Cardiac muscle cell (in vitro differentiated cells and primary cell): ENCODE results near the gene TSPAN6. TPM values are rescaled to one million over a fixed set of nuclear protein-coding genes. Genes with fewer than 3 reads are reported as not detected.

Source experiments
- DNase-seq, 2 donors: peaks; one replicate each; pipeline versions ENCODE4 v3.0.0 to v3.0.0-alpha.2; 2010 to 2017; ENCODE audit warnings: low read depth in 1 of 2, low spot score in 1 of 2
- H3K27ac ChIP-seq: fragments of 200-600 bp; sonication (generic); 2 replicates; pipeline ENCODE4 v1.5.1; 2016
- H3K27me3 ChIP-seq: fragments of 200-600 bp; sonication (generic); 2 replicates; pipeline ENCODE4 v1.6.0; 2016; ENCODE audit warnings: control low read depth
- H3K36me3 ChIP-seq: fragments of 200-600 bp; sonication (generic); 2 replicates; pipeline ENCODE4 v1.5.1; 2016; ENCODE audit warnings: control low read depth
- H3K4me1 ChIP-seq: fragments of 200-600 bp; sonication (generic); 2 replicates; pipeline ENCODE4 v1.8.1; 2017; ENCODE audit warnings: low read depth, mild to moderate bottlenecking, mixed run types
- H3K4me3 ChIP-seq: fragments of 200-600 bp; sonication (generic); 2 replicates; pipeline ENCODE4 v1.5.1; 2016; ENCODE audit warnings: mild to moderate bottlenecking
- H3K9me3 ChIP-seq: fragments of 200-600 bp; sonication (generic); 2 replicates; pipeline ENCODE4 v1.5.1; 2017; ENCODE audit warnings: low read depth, mild to moderate bottlenecking, control low read depth
- polyA plus RNA-seq: library from polyadenylated mRNA; unstranded; fragments of >200 nt; fragmentation: Nextera tagmentation; extraction: Ambion mirVana; gene quantifications from 2 replicates; pipeline ENCODE4 v1.2.1, GENCODE V29; 2016
- total RNA-seq: library from RNA; depleted of rRNA; stranded (reverse); fragments of >200 nt; gene quantifications from 2 replicates; pipeline ENCODE4 v1.2.3, GENCODE V29; 2016
- TF ChIP-seq, protein P1 (sequence below): IDR thresholded peaks from 2 replicates; pipeline ENCODE4 v1.5.1; 2012; ENCODE audit warnings: low read depth, mild to moderate bottlenecking, low read length

Gene TSPAN6
- total and polyA plus RNA-seq, 2 experiments from 2014 or later: 57.8 to 196 TPM

DNA sequence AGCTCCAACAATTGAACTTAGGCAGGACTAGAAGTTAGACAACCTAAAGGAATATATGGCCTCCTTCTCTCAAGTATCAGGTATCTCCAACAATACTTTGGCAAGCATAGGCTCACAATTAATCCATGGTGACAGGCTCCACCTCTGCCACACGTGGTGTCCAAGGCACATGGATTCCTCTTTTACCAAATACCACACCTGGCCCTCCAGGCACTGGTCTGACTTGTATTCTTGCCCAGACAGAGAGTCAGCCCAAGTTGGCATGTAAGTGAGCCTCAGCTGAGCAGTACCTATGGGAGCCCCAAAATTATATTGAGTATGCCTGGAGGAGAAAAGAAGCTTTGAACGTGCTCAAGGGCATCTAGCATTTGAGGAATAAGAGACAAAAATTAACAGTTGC, 27.0 kb upstream of the TSPAN6 start:
- Histone ChIP-seq H3K36me3 (no peaks in the 10 kb centered on the region), H3K9me3 (no peaks in the 10 kb centered on the region), H3K27me3 (no peaks in the 10 kb centered on the region), H3K4me1 (no peaks in the 10 kb centered on the region), H3K4me3 (no peak overlapping the region), H3K27ac (no peak overlapping the region)
- TF ChIP-seq, protein P1, sequence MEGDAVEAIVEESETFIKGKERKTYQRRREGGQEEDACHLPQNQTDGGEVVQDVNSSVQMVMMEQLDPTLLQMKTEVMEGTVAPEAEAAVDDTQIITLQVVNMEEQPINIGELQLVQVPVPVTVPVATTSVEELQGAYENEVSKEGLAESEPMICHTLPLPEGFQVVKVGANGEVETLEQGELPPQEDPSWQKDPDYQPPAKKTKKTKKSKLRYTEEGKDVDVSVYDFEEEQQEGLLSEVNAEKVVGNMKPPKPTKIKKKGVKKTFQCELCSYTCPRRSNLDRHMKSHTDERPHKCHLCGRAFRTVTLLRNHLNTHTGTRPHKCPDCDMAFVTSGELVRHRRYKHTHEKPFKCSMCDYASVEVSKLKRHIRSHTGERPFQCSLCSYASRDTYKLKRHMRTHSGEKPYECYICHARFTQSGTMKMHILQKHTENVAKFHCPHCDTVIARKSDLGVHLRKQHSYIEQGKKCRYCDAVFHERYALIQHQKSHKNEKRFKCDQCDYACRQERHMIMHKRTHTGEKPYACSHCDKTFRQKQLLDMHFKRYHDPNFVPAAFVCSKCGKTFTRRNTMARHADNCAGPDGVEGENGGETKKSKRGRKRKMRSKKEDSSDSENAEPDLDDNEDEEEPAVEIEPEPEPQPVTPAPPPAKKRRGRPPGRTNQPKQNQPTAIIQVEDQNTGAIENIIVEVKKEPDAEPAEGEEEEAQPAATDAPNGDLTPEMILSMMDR: no peak
- DNase-seq: no peak

DNA sequence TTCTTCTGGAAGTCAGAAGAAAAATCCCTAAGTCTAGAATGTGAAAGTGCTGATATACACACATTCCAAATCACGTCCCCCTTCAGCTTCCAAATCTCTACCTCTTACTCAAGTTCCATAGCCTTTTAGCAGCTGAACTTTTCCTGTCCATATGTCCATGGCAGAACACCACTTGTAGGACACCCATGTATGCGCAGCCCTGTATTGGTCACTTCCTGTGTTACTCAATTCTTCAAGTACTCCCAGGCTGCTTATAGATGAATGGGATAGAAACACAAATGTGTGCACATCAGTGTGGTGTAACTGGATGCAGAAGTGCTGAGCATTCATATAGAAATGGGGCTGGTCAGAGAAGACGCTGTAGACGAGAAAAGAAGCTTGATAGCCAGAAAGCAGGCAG, 26.2 kb upstream of the TSPAN6 start:
- DNase-seq: peak in 1 of 2 donors; percentile 86
- no peak overlapping the region for H3K4me3 ChIP-seq
- H3K4me1 ChIP-seq: no peaks in the 10 kb centered on the region
- no peaks in the 10 kb centered on the region for H3K27me3 ChIP-seq
- TF ChIP-seq, protein P1: no peak
- H3K36me3 ChIP-seq: no peaks in the 10 kb centered on the region
- no peak overlapping the region for H3K27ac ChIP-seq
- no peaks in the 10 kb centered on the region for H3K9me3 ChIP-seq

DNA sequence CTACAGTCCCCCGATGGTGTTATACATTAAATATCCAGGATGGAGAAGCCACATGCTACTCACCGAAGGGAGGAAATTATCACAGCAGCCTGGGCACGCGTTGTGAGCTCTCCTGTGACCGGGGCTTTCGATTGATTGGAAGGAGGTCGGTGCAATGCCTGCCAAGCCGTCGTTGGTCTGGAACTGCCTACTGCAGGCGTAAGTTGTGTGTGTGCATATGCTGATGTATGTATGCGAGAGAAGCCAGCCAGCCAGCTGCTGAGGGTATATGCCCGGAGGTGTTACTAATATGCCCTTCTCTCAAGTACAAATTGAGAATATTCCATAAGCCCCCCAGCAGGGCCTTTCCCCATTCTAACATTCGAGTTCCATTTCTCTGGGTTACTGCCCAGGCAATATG, 25.6 kb upstream of the TSPAN6 start:
- H3K36me3 ChIP-seq: no peaks in the 10 kb centered on the region
- no peak overlapping the region for H3K4me3 ChIP-seq
- no peak overlapping the region for H3K27ac ChIP-seq
- DNase-seq: no peak
- no peaks in the 10 kb centered on the region for H3K9me3 ChIP-seq
- no peaks in the 10 kb centered on the region for H3K4me1 ChIP-seq
- no peaks in the 10 kb centered on the region for H3K27me3 ChIP-seq
- TF ChIP-seq, protein P1: no peak

GRCh38 chrX:100659431-100660137, 23.0 kb upstream of the TSPAN6 start:
- no peaks in the 10 kb centered on the region for H3K9me3 ChIP-seq
- H3K27me3 ChIP-seq: no peaks in the 10 kb centered on the region
- TF ChIP-seq, protein P1: no peak
- no peaks in the 10 kb centered on the region for H3K36me3 ChIP-seq
- DNase-seq: no peak
- no peak overlapping the region for H3K27ac ChIP-seq
- no peak overlapping the region for H3K4me3 ChIP-seq
- no peaks in the 10 kb centered on the region for H3K4me1 ChIP-seq

- H3K4me1 ChIP-seq: no peaks in the 10 kb centered on the region
- no peaks in the 10 kb centered on the region for H3K36me3 ChIP-seq
- H3K4me3 ChIP-seq: no peak overlapping the region
- DNase-seq: no peak
- H3K9me3 ChIP-seq: no peaks in the 10 kb centered on the region
- no peaks in the 10 kb centered on the region for H3K27me3 ChIP-seq
- TF ChIP-seq, protein P1: no peak
- H3K27ac ChIP-seq: no peak overlapping the region
Measured at GRCh38 chrX:100658941-100659381, 22.4 kb upstream of the TSPAN6 start.

GRCh38 chrX:100654261-100654660, 17.7 kb upstream of the TSPAN6 start:
- Histone ChIP-seq H3K27me3 (no peaks in the 10 kb centered on the region), H3K4me3 (no peak overlapping the region), H3K9me3 (no peaks in the 10 kb centered on the region), H3K4me1 (no peaks in the 10 kb centered on the region), H3K27ac (no peak overlapping the region), H3K36me3 (no peaks in the 10 kb centered on the region)
- TF ChIP-seq, protein P1: peak; percentile 28
- DNase-seq: peak; percentile 39 to 48
